Measurements from ENCODE around the gene SLC52A3. TPM values are rescaled to one million over a fixed set of nuclear protein-coding genes. Genes with fewer than 3 reads are reported as not detected.

Gene SLC52A3
- total and polyA plus RNA-seq, 12 donors, result 1.5 to 5.7 (median 2.7) TPM

GRCh38 chr20:776165-776564 is 7.9 kb upstream of the SLC52A3 start:
- ATAC-seq, result peak in 4 of 8 donors; percentile 38 to 68 (median 64)
- Histone ChIP-seq H3K4me3 (no peak overlapping the region), H3K4me1 (peaks cover 0 to 8% (median 0%) of the 10 kb centered on the region in 9 donors), H3K9me3 (no peaks in the 10 kb centered on the region), H3K27me3 (peaks cover 0 to 4% (median 0%) of the 10 kb centered on the region in 7 donors), H3K36me3 (no peaks in the 10 kb centered on the region), H3K27ac (peak overlapping the region in 1 of 10 donors; percentile 16)
- no peak for DNase-seq
- no peak for TF ChIP-seq CTCF (IDR thresholded peaks at IDR 0.05)
- intact Hi-C loops (cut with DNase I), result no loop called here
- WGBS, 2 donors, result 79 to 90% methylated on average over 2 of the region's 2 CpGs

DNA sequence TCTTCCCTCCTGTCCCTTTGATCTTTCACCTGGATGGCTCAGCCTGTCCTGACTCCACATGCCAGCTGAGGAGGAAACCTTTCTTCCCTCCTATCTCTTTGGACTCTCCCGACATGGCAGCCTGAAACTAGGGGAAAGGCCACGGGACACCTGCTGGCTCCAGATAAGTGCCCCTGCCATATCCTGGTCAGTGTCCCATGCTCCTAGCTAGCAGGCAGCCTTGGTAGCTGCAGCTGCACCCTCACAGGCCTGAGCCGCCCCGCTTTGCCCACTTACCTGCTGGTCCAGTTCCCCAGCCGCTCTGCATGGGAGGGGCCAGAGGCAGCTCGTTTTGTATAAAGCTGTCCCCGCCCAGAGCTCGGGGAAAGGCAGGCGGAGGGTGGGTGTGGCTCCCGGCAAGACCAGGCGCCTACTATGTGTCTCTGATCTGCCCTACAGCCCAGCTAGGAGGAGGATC is 7.4 kb upstream of the SLC52A3 start:
- DNase-seq, result no peak
- Histone ChIP-seq H3K27ac (peak overlapping the region in 1 of 10 donors; percentile 16), H3K4me3 (peak overlapping the region in 1 of 10 donors; percentile 11), H3K36me3 (no peaks in the 10 kb centered on the region), H3K9me3 (peaks cover 0 to 2% (median 0%) of the 10 kb centered on the region in 11 donors), H3K4me1 (peaks cover 0 to 8% (median 0%) of the 10 kb centered on the region in 9 donors), H3K27me3 (peaks cover 0 to 4% (median 0%) of the 10 kb centered on the region in 7 donors)
- no peak for TF ChIP-seq CTCF (IDR thresholded peaks at IDR 0.05)
- 29 to 43% methylated on average over 11 of the region's 11 CpGs for WGBS, 2 donors
- ATAC-seq, result peak; percentile 20 to 75 (median 58)
- intact Hi-C loops (cut with DNase I), result no loop called here

- intact Hi-C loops (cut with DNase I), result no loop called here
- Histone ChIP-seq H3K9me3 (peaks cover 0 to 4% (median 0%) of the 10 kb centered on the region in 11 donors), H3K36me3 (no peaks in the 10 kb centered on the region), H3K27me3 (peaks cover 0 to 8% (median 0%) of the 10 kb centered on the region in 7 donors), H3K4me3 (no peak overlapping the region), H3K4me1 (peaks cover 0 to 10% (median 0%) of the 10 kb centered on the region in 9 donors), H3K27ac (no peak overlapping the region)
- ATAC-seq, result peak in 2 of 8 donors; percentile 4 to 18
- 71 to 79% methylated on average over 5 of the region's 5 CpGs for WGBS, 2 donors
- no peak for TF ChIP-seq CTCF (IDR thresholded peaks at IDR 0.05)
- DNase-seq, result no peak
Observed at GRCh38 chr20:774660-775057, 6.4 kb upstream of the SLC52A3 start.

- Histone ChIP-seq H3K36me3 (no peaks in the 10 kb centered on the region), H3K27ac (no peak overlapping the region), H3K4me3 (no peak overlapping the region), H3K9me3 (peaks cover 0 to 4% (median 0%) of the 10 kb centered on the region in 11 donors), H3K27me3 (peaks cover 0 to 8% (median 0%) of the 10 kb centered on the region in 7 donors), H3K4me1 (peaks cover 0 to 15% (median 5%) of the 10 kb centered on the region in 9 donors)
- 89 to 91% methylated on average over 8 of the region's 8 CpGs for WGBS, 2 donors
- DNase-seq (no peak), ATAC-seq (peak in 1 of 8 donors; percentile 36)
- TF ChIP-seq CTCF (IDR thresholded peaks at IDR 0.05), result no peak
- intact Hi-C loops (cut with DNase I), result no loop called here
Observed at GRCh38 chr20:774016-774659, 5.8 kb upstream of the SLC52A3 start.

Data from heart right ventricle (tissue), 16 donors.